GM23248 (cell line): ENCODE data around the gene IGSF22. TPM values are rescaled to one million over a fixed set of nuclear protein-coding genes. Genes with fewer than 3 reads are reported as not detected.

Experiments used
- DNase-seq: peaks from one replicate; pipeline ENCODE4 v3.0.0-alpha.2; 2015
- H2AFZ ChIP-seq: fragments of 200-600 bp; sonication (generic); 2 replicates; pipeline ENCODE4 v1.6.1; 2016; ENCODE audit warnings: antibody characterized with exemption
- H3F3A ChIP-seq: fragments of 200-600 bp; sonication (generic); 2 replicates; pipeline ENCODE4 v1.6.1; 2016; ENCODE audit warnings: mild to moderate bottlenecking, antibody characterized with exemption, mixed run types; ENCODE audit not compliant: insufficient read depth
- H3K27ac ChIP-seq: fragments of 200-600 bp; sonication (generic); 2 replicates; pipeline ENCODE4 v1.5.1; 2016; ENCODE audit warnings: mild to moderate bottlenecking
- H3K27me3 ChIP-seq: fragments of 200-600 bp; sonication (generic); replicated peaks from 2 replicates; pipeline ENCODE4 v1.6.1; 2016; ENCODE audit warnings: mild to moderate bottlenecking; ENCODE audit not compliant: insufficient read depth
- H3K36me3 ChIP-seq: fragments of 200-600 bp; sonication (generic); 2 replicates; pipeline ENCODE4 v1.6.1; 2016; ENCODE audit warnings: low read depth, mild to moderate bottlenecking
- H3K4me1 ChIP-seq: fragments of 200-600 bp; sonication (generic); 2 replicates; pipeline ENCODE4 v1.6.1; 2016; ENCODE audit warnings: mild to moderate bottlenecking; ENCODE audit not compliant: insufficient read depth
- H3K4me2 ChIP-seq: fragments of 200-600 bp; sonication (generic); one replicate; pipeline ENCODE4 v1.6.1; 2016; ENCODE audit warnings: mild to moderate bottlenecking; ENCODE audit not compliant: unreplicated experiment
- H3K4me3 ChIP-seq: fragments of 200-600 bp; sonication (generic); 2 replicates; pipeline ENCODE4 v1.5.1; 2016; ENCODE audit warnings: mild to moderate bottlenecking
- H3K79me2 ChIP-seq: fragments of 200-600 bp; sonication (generic); 2 replicates; pipeline ENCODE4 v1.6.1; 2016; ENCODE audit warnings: mild to moderate bottlenecking; ENCODE audit not compliant: insufficient read depth
- H3K9ac ChIP-seq: fragments of 200-600 bp; sonication (generic); 2 replicates; pipeline ENCODE4 v1.6.1; 2016; ENCODE audit warnings: mild to moderate bottlenecking
- H3K9me2 ChIP-seq: fragments of 200-600 bp; sonication (generic); 2 replicates; pipeline ENCODE4 v1.6.1; 2016; ENCODE audit warnings: mixed run types, mild to moderate bottlenecking, moderate library complexity; ENCODE audit not compliant: insufficient read depth
- H3K9me3 ChIP-seq: fragments of 200-600 bp; sonication (generic); one replicate; pipeline ENCODE4 v1.6.1; 2017; ENCODE audit warnings: low read depth
- H4K20me1 ChIP-seq: fragments of 200-600 bp; sonication (generic); 2 replicates; pipeline ENCODE4 v1.6.0; 2016; ENCODE audit not compliant: insufficient read depth
- EZH2 ChIP-seq: fragments of 200-600 bp; sonication (generic); IDR thresholded peaks from 2 replicates; pipeline ENCODE4 v1.6.1; 2018; ENCODE audit warnings: antibody characterized with exemption, mild to moderate bottlenecking; ENCODE audit not compliant: insufficient read depth, poor library complexity, severe bottlenecking
- EZH2phosphoT487 ChIP-seq: fragments of 200-600 bp; sonication (generic); IDR thresholded peaks from 2 replicates; pipeline ENCODE4 v1.6.1; 2018; ENCODE audit warnings: antibody characterized with exemption, moderate library complexity, mild to moderate bottlenecking, low read depth; ENCODE audit not compliant: insufficient read depth
- WGBS, 2 experiments: methylation state at CpG; one replicate each; pipeline ENCODE4 v1.1.6; 2015 to 2017; ENCODE audit warnings: low lambda C conversion rate in 2 of 2, low coverage in 1 of 2; ENCODE audit errors: missing lambda C conversion rate in 2 of 2; 5-methylcytosine and 5-hydroxymethylcytosine counted together
- in situ Hi-C: fragments of 300-500 bp; cut with MboI; formaldehyde crosslinking; loops from 2 replicates; pipeline ENCODE4 v1.15.0; 2020
- polyA plus RNA-seq: library from polyadenylated mRNA; unstranded; fragments of >200 nt; fragmentation: Nextera tagmentation; extraction: Ambion mirVana; gene quantifications from 2 replicates; pipeline ENCODE4 v1.2.1, GENCODE V29; 2016
- total RNA-seq: library from RNA; depleted of rRNA; stranded (reverse); fragments of >200 nt; shearing (Covaris generic); gene quantifications from 2 replicates; pipeline ENCODE4 v1.2.3, GENCODE V29; 2014

IGSF22 gene
- total and polyA plus RNA-seq, 2 experiments from 2014 or later: not detected

- 34 to 37% methylated on average over 12 of the region's 12 CpGs for WGBS, 2 experiments
- Histone ChIP-seq H3K27me3 (no peaks in the 10 kb centered on the region), H3K9ac (peak overlapping the region; percentile 32), H3K79me2 (no peaks in the 10 kb centered on the region), H3K4me2 (no peak overlapping the region), H3K4me3 (no peak overlapping the region), H3K27ac (peak overlapping the region; percentile 21; the same call in 1 of the 2 replicates), H3K9me2 (no peaks in the 10 kb centered on the region), H3K9me3 (no peaks in the 10 kb centered on the region), H4K20me1 (no peaks in the 10 kb centered on the region), H2AFZ (peak overlapping the region; percentile 90), H3F3A (no peaks in the 10 kb centered on the region), H3K36me3 (no peaks in the 10 kb centered on the region), H3K4me1 (0 out of 2 replicates have a peak, but pooled peaks cover 9% of the 10 kb centered on the region)
- TF ChIP-seq EZH2phosphoT487 (no peak), EZH2 (no peak)
- DNase-seq: peak; percentile 85
- in situ Hi-C loops: no loop called here
Observed at GRCh38 chr11:18749681-18750319, 23.8 kb upstream of the IGSF22 start.

GRCh38 chr11:18748766-18749365 lies 22.9 kb upstream of the IGSF22 start:
- Histone ChIP-seq H3K79me2 (no peaks in the 10 kb centered on the region), H3K4me1 (0 out of 2 replicates have a peak, but pooled peaks cover 9% of the 10 kb centered on the region), H2AFZ (no peak overlapping the region), H3K4me3 (no peak overlapping the region), H3K36me3 (no peaks in the 10 kb centered on the region), H3K27ac (no peak overlapping the region), H3K4me2 (no peak overlapping the region), H3K27me3 (no peaks in the 10 kb centered on the region), H4K20me1 (no peaks in the 10 kb centered on the region), H3K9ac (no peak overlapping the region), H3K9me3 (no peaks in the 10 kb centered on the region), H3F3A (no peaks in the 10 kb centered on the region), H3K9me2 (no peaks in the 10 kb centered on the region)
- DNase-seq: no peak
- TF ChIP-seq EZH2phosphoT487 (no peak), EZH2 (no peak)
- 82 to 83% methylated on average over 13 of the region's 13 CpGs for WGBS, 2 experiments
- in situ Hi-C loops: no loop called here

GRCh38 chr11:18745251-18745650 lies 19.3 kb upstream of the IGSF22 start:
- no peak for DNase-seq
- Histone ChIP-seq H3K9me2 (no peaks in the 10 kb centered on the region), H3K9ac (no peak overlapping the region), H2AFZ (no peak overlapping the region), H3F3A (no peaks in the 10 kb centered on the region), H4K20me1 (no peaks in the 10 kb centered on the region), H3K27me3 (no peaks in the 10 kb centered on the region), H3K4me3 (no peak overlapping the region), H3K36me3 (no peaks in the 10 kb centered on the region), H3K27ac (no peak overlapping the region), H3K9me3 (no peaks in the 10 kb centered on the region), H3K4me1 (0 out of 2 replicates have a peak, but pooled peaks cover 9% of the 10 kb centered on the region), H3K4me2 (no peak overlapping the region), H3K79me2 (no peaks in the 10 kb centered on the region)
- WGBS, 2 experiments: 70 to 72% methylated on average over 6 of the region's 6 CpGs
- in situ Hi-C loops: no loop called here
- TF ChIP-seq EZH2 (no peak), EZH2phosphoT487 (no peak)

- no peaks in the 10 kb centered on the region for H3K9me2 ChIP-seq
- no peaks in the 10 kb centered on the region for H4K20me1 ChIP-seq
- no peak overlapping the region for H3K27ac ChIP-seq
- no peaks in the 10 kb centered on the region for H3K27me3 ChIP-seq
- H3F3A ChIP-seq: no peaks in the 10 kb centered on the region
- H3K4me2 ChIP-seq: no peak overlapping the region
- TF ChIP-seq EZH2phosphoT487 (no peak), EZH2 (no peak)
- H3K36me3 ChIP-seq: no peaks in the 10 kb centered on the region
- no peaks in the 10 kb centered on the region for H3K4me1 ChIP-seq
- H3K4me3 ChIP-seq: no peak overlapping the region
- H3K9me3 ChIP-seq: no peaks in the 10 kb centered on the region
- DNase-seq: no peak
- no peak overlapping the region for H3K9ac ChIP-seq
- no peaks in the 10 kb centered on the region for H3K79me2 ChIP-seq
- no peak overlapping the region for H2AFZ ChIP-seq
- in situ Hi-C loops: no loop called here
- 75% methylated on average over 14 to 15 of the region's 15 CpGs for WGBS, 2 experiments
Observed at GRCh38 chr11:18743900-18744514, 18.0 kb upstream of the IGSF22 start.
